Measurements from ENCODE around the gene CCL26. TPM values are rescaled to one million over a fixed set of nuclear protein-coding genes. Genes with fewer than 3 reads are reported as not detected.

The CCL26 gene
- total and polyA plus RNA-seq, 2 donors (not counting 3 experiments of a cell fraction or from before 2014, with no cell fraction given): not detected

- ChIA-PET POLR2A (no interaction called here), CTCF (no interaction called here)
- Histone ChIP-seq H3K27me3 (ENCODE audit: control insufficient read depth in 2 of 2, insufficient read depth in 2 of 2, low read length in 2 of 2) (no peaks in the 10 kb centered on the region), H3K4me1 (ENCODE audit: control insufficient read depth, extremely low read depth, insufficient read depth, low read length) (no peaks in the 10 kb centered on the region), H3K9me3 (replicated peaks; ENCODE audit: control insufficient read depth, insufficient read depth, low read length) (no peaks in the 10 kb centered on the region), H3K27ac (ENCODE audit: insufficient read depth, low read depth, low read length) (no peak overlapping the region), H3K36me3 (ENCODE audit: control insufficient read depth in 2 of 2, extremely low read depth in 1 of 2, insufficient read depth in 2 of 2, low read length in 2 of 2) (no peaks in the 10 kb centered on the region), H3K9me1 (replicated peaks; ENCODE audit: control insufficient read depth, extremely low read depth, insufficient read depth, low read length) (no peaks in the 10 kb centered on the region), H3K79me2 (ENCODE audit: control insufficient read depth, insufficient read depth, low read length) (no peaks in the 10 kb centered on the region), H2AFZ (ENCODE audit: low read depth, low read length) (no peak overlapping the region), H4K20me1 (replicated peaks; ENCODE audit: control insufficient read depth, extremely low read depth, insufficient read depth, low read length) (no peaks in the 10 kb centered on the region), H3K9ac (replicated peaks; ENCODE audit: extremely low read depth, insufficient read depth, low read length) (no peak overlapping the region), H3K4me2 (ENCODE audit: insufficient read depth, low read length) (no peak overlapping the region), H3K4me3 (replicated peaks in 1 of 3; ENCODE audit: insufficient read depth in 1 of 3, low read depth in 1 of 3, low read length in 3 of 3) (no peak overlapping the region)
- DNase-seq (ENCODE audit: low read depth, low spot score) (no peak), FAIRE-seq (no peak)
- dilution Hi-C loops (cut with MboI; ENCODE audit: extremely low pct_ligation_motif_present, low sequenced_read_pairs): no loop called here
- intact Hi-C loops (cut with micrococcal nuclease): loop anchor here (5.0 kb wide), 1 partner anchor 116 kb away; no protein-coding TSS in a partner anchor
- no peak for TF ChIP-seq POLR2AphosphoS5 (IDR thresholded peaks at IDR 0.05; ENCODE audit: insufficient read depth, low read depth, low read length)
- TF ChIP-seq, protein P1, sequence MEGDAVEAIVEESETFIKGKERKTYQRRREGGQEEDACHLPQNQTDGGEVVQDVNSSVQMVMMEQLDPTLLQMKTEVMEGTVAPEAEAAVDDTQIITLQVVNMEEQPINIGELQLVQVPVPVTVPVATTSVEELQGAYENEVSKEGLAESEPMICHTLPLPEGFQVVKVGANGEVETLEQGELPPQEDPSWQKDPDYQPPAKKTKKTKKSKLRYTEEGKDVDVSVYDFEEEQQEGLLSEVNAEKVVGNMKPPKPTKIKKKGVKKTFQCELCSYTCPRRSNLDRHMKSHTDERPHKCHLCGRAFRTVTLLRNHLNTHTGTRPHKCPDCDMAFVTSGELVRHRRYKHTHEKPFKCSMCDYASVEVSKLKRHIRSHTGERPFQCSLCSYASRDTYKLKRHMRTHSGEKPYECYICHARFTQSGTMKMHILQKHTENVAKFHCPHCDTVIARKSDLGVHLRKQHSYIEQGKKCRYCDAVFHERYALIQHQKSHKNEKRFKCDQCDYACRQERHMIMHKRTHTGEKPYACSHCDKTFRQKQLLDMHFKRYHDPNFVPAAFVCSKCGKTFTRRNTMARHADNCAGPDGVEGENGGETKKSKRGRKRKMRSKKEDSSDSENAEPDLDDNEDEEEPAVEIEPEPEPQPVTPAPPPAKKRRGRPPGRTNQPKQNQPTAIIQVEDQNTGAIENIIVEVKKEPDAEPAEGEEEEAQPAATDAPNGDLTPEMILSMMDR (IDR thresholded peaks at IDR 0.05; ENCODE audit: extremely low read depth in 1 of 2, insufficient read depth in 1 of 2, low read depth in 1 of 2, low read length in 2 of 2): no peak
- TF ChIP-seq POLR2A (IDR thresholded peaks at IDR 0.05; ENCODE audit: low read depth, low read length): no peak
- TF ChIP-seq GATA2 (IDR thresholded peaks at IDR 0.05; ENCODE audit: insufficient read depth, insufficient read length, low read depth, low read length): no peak
- TF ChIP-seq MYC (IDR thresholded peaks at IDR 0.05; ENCODE audit: low read depth, low read length): no peak
- no peak for TF ChIP-seq EZH2 (IDR thresholded peaks at IDR 0.05; ENCODE audit: borderline replicate concordance, low read depth, low read length, severe bottlenecking)
- no peak for TF ChIP-seq MAX (IDR thresholded peaks at IDR 0.05; ENCODE audit: insufficient read depth, insufficient read length)
- no peak for TF ChIP-seq FOS (IDR thresholded peaks at IDR 0.05; ENCODE audit: borderline replicate concordance, insufficient read depth, low read length)
- TF ChIP-seq JUN (IDR thresholded peaks at IDR 0.05; ENCODE audit: borderline replicate concordance, insufficient read depth, insufficient read length, low read depth): no peak
- BruUV-seq (replicated peaks): no TSS peak
Measured at GRCh38 chr7:75757860-75758259, 14.2 kb downstream of the CCL26 start.

Data from endothelial cell of umbilical vein (primary cell).